ENCODE results near the gene PANX1. TPM values are rescaled to one million over a fixed set of nuclear protein-coding genes. Genes with fewer than 3 reads are reported as not detected.

Gene PANX1
- total and polyA plus RNA-seq, 2 donors, result 5.3 to 14.4 TPM

DNA sequence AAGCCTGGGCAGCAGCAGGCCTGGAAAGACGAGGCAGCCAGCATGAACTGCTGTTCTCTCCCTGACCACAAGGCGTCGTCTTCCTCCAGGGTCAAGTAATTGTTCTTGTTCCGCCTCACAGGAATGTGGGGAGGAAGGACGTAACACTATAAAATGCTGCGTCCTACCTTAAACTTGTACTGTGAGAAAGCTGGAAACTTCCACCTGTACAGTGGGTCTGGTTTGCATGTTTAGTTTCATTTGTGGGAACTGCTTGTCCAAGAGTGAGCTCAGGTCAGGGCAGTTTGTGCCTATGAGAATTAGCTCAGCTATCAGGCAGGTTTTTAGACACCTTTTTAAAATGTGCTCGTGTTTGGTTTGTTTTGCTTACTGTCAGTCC is 55.2 kb downstream of the PANX1 start:
- peak in 3 of 9 donors; percentile 8 to 32 (median 15) for DNase-seq (ENCODE audit: low read depth in 6 of 9, low spot score in 9 of 9)
- H3K4me1 ChIP-seq (ENCODE audit: control insufficient read depth in 2 of 2, insufficient read depth in 2 of 2, low read length in 2 of 2), result no peaks in the 10 kb centered on the region
- 74% methylated on average over 7 of the region's 7 CpGs for WGBS
- H3K9me3 ChIP-seq (ENCODE audit: control insufficient read depth in 2 of 2, insufficient read depth in 1 of 2, low read length in 1 of 2), result no peaks in the 10 kb centered on the region
- peaks cover 10 to 22% of the 10 kb centered on the region in 2 donors for H3K36me3 ChIP-seq (ENCODE audit: control insufficient read depth in 2 of 2, insufficient read depth in 2 of 2, low read length in 1 of 2)
- H3K27ac ChIP-seq (ENCODE audit: low read depth in 1 of 2, low read length in 1 of 2), result no peak overlapping the region
- H3K4me3 ChIP-seq (ENCODE audit: low read length in 2 of 2), result no peak overlapping the region
- no peaks in the 10 kb centered on the region for H3K27me3 ChIP-seq (ENCODE audit: control insufficient read depth in 2 of 2, insufficient read depth in 1 of 2, low read length in 1 of 2)

DNA sequence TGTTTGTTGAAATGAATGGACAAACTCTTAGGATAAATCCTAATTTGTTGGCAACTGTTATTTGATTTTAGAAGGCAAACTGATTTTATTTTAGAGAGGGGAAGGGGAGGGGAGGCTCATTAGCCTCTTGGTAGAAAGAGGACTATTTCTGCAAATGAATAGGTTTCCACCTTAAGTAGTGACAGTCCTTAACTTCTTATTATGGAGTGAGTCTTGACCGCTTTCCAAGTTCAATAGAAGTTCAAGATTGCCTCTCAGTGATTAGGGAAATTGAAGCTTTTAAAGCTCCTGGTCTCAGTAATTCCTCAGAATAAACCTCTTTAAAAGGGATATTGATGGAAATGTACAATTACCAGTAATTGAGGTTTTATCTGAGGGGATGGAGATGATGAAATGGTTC is 55.7 kb downstream of the PANX1 start:
- Histone ChIP-seq H3K27me3 (ENCODE audit: control insufficient read depth in 2 of 2, insufficient read depth in 1 of 2, low read length in 1 of 2) (no peaks in the 10 kb centered on the region), H3K27ac (ENCODE audit: low read depth in 1 of 2, low read length in 1 of 2) (no peak overlapping the region), H3K4me1 (ENCODE audit: control insufficient read depth in 2 of 2, insufficient read depth in 2 of 2, low read length in 2 of 2) (no peaks in the 10 kb centered on the region), H3K4me3 (ENCODE audit: low read length in 2 of 2) (no peak overlapping the region), H3K9me3 (ENCODE audit: control insufficient read depth in 2 of 2, insufficient read depth in 1 of 2, low read length in 1 of 2) (no peaks in the 10 kb centered on the region), H3K36me3 (ENCODE audit: control insufficient read depth in 2 of 2, insufficient read depth in 2 of 2, low read length in 1 of 2) (peaks cover 10 to 22% of the 10 kb centered on the region in 2 donors)
- 95% methylated on average over 1 of the region's 1 CpG for WGBS
- no peak for DNase-seq (ENCODE audit: low read depth in 6 of 9, low spot score in 9 of 9)

DNA sequence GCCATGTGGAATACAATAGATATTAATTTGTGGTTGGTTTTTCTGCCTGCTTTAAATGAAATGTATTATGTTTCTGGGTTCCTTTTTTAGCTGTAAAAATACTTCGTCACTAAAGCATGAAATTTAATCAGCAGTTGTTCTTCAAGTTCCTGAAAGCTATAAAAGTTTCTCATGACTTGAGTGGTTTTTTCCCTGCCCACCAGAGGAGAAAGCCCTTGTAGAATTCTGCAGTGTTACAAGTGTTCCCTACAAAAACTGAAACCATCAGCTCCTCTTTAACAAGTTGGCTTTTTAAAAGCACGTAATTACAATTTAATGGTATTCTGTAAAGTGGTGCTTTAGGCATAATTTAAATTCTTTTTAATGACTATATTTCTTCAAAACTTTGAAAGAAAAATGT is 56.2 kb downstream of the PANX1 start:
- 93% methylated on average over 2 of the region's 2 CpGs for WGBS
- H3K27ac ChIP-seq (ENCODE audit: low read depth in 1 of 2, low read length in 1 of 2), result no peak overlapping the region
- no peak overlapping the region for H3K4me3 ChIP-seq (ENCODE audit: low read length in 2 of 2)
- no peaks in the 10 kb centered on the region for H3K4me1 ChIP-seq (ENCODE audit: control insufficient read depth in 2 of 2, insufficient read depth in 2 of 2, low read length in 2 of 2)
- H3K36me3 ChIP-seq (ENCODE audit: control insufficient read depth in 2 of 2, insufficient read depth in 2 of 2, low read length in 1 of 2), result peaks cover 5 to 19% of the 10 kb centered on the region in 2 donors
- H3K27me3 ChIP-seq (ENCODE audit: control insufficient read depth in 2 of 2, insufficient read depth in 1 of 2, low read length in 1 of 2), result no peaks in the 10 kb centered on the region
- no peak for DNase-seq (ENCODE audit: low read depth in 6 of 9, low spot score in 9 of 9)
- H3K9me3 ChIP-seq (ENCODE audit: control insufficient read depth in 2 of 2, insufficient read depth in 1 of 2, low read length in 1 of 2), result no peaks in the 10 kb centered on the region

DNA sequence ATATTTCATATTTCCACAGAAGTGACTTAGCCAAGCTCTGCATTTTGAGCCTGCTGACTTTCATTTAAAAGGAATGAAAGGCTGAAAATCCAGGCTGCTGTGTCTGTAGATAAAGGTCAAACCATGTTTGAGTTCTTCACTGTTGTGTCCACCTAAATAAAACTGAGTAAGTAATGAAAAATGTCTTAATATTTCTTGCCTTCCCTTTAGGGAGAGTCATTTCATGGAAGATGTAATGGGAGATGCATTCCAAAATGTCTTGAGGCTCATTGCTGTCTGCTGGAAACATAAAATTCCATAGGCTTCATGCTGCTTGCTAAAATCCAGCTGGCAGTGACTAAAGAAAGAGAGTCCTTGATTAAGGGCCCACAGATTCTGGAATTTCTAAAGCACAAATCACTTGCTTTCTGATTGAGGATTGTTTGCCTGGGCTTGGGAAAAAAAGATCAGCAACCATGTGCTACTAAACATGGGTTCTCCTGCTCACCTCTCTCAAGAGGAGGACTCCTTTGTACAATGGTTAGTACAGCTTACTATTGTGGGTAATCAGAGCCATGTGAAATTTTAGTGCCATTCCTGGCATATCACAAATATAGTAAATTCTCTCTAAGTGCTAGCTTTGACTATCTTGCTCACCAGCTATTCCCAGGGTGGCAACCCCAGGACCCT is 56.9 kb downstream of the PANX1 start:
- no peaks in the 10 kb centered on the region for H3K27me3 ChIP-seq (ENCODE audit: control insufficient read depth in 2 of 2, insufficient read depth in 1 of 2, low read length in 1 of 2)
- DNase-seq (ENCODE audit: low read depth in 6 of 9, low spot score in 9 of 9), result no peak
- peaks cover 3 to 13% of the 10 kb centered on the region in 2 donors for H3K36me3 ChIP-seq (ENCODE audit: control insufficient read depth in 2 of 2, insufficient read depth in 2 of 2, low read length in 1 of 2)
- H3K27ac ChIP-seq (ENCODE audit: low read depth in 1 of 2, low read length in 1 of 2), result no peak overlapping the region
- H3K4me3 ChIP-seq (ENCODE audit: low read length in 2 of 2), result no peak overlapping the region
- no peaks in the 10 kb centered on the region for H3K9me3 ChIP-seq (ENCODE audit: control insufficient read depth in 2 of 2, insufficient read depth in 1 of 2, low read length in 1 of 2)
- H3K4me1 ChIP-seq (ENCODE audit: control insufficient read depth in 2 of 2, insufficient read depth in 2 of 2, low read length in 2 of 2), result no peaks in the 10 kb centered on the region

DNA sequence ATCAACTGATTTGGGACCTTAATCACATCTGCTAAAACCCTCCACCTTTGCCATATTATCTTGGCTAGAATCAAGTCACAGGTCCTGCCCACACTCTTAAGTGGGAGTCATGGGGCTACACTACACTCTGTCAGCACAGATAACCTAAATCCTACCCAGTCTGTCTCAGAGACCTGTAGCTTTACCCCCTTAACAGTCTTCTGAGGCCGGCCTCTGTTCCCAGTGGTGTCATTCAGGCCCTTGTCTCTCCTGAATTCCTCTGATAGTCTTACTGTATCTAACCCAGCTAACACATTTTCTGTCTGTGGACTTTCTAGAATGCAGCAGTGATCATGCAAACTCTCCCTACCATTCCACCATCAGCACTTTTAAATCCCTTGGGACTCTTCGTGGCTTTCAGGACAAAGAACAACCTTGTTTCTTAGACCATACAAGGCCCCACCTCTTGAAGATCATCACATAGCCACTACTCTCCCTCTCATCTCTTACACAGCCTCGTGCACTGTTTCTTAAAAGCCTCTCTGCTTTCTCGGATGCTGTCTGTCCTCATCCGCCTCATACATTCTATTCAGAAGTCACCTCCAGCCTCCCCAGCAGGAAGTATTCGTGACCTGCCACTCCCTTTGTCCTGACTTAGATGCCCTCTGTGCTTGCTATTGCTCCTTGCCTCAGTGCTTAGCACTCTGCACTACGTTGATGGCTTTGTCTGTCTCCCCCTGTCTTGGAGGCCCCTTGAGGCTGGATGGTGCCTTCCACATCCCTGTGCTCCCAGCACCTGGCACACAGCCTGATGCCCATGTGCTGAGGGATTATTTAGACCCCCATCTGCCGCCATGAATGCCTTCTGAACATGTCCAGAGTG is 57.9 kb downstream of the PANX1 start:
- Histone ChIP-seq H3K9me3 (ENCODE audit: control insufficient read depth in 2 of 2, insufficient read depth in 1 of 2, low read length in 1 of 2) (no peaks in the 10 kb centered on the region), H3K27ac (ENCODE audit: low read depth in 1 of 2, low read length in 1 of 2) (no peak overlapping the region), H3K4me3 (ENCODE audit: low read length in 2 of 2) (no peak overlapping the region), H3K4me1 (ENCODE audit: control insufficient read depth in 2 of 2, insufficient read depth in 2 of 2, low read length in 2 of 2) (no peaks in the 10 kb centered on the region), H3K27me3 (ENCODE audit: control insufficient read depth in 2 of 2, insufficient read depth in 1 of 2, low read length in 1 of 2) (no peaks in the 10 kb centered on the region), H3K36me3 (ENCODE audit: control insufficient read depth in 2 of 2, insufficient read depth in 2 of 2, low read length in 1 of 2) (peaks cover 3% of the 10 kb centered on the region in 2 donors)
- DNase-seq (ENCODE audit: low read depth in 6 of 9, low spot score in 9 of 9), result no peak
- 96% methylated on average over 8 of the region's 8 CpGs for WGBS

DNA sequence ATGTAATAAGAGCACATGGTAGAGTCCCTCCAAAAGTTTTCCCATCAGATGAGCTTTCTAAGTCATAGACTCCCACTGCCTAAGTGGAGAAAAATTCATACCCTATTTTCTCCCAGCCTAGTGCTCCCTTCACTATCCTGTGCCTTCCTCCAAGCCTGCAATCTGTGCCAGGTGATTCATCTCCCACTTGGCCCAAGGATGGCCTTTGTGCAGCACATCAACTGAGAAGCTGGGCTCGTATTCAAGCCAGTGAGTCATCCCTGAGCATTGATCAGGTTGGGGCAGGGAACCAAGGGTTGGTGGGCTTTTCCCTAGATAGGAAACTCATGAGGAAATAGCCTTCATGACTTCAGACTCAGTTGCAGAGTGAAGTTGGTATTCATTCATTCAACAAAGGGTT is 64.6 kb downstream of the PANX1 start:
- no peak overlapping the region for H3K4me3 ChIP-seq (ENCODE audit: low read length in 2 of 2)
- DNase-seq (ENCODE audit: low read depth in 6 of 9, low spot score in 9 of 9), result no peak
- no peak overlapping the region for H3K27ac ChIP-seq (ENCODE audit: low read depth in 1 of 2, low read length in 1 of 2)
- no peaks in the 10 kb centered on the region for H3K27me3 ChIP-seq (ENCODE audit: control insufficient read depth in 2 of 2, insufficient read depth in 1 of 2, low read length in 1 of 2)
- no peaks in the 10 kb centered on the region for H3K36me3 ChIP-seq (ENCODE audit: control insufficient read depth in 2 of 2, insufficient read depth in 2 of 2, low read length in 1 of 2)
- no peaks in the 10 kb centered on the region for H3K9me3 ChIP-seq (ENCODE audit: control insufficient read depth in 2 of 2, insufficient read depth in 1 of 2, low read length in 1 of 2)
- no peaks in the 10 kb centered on the region for H3K4me1 ChIP-seq (ENCODE audit: control insufficient read depth in 2 of 2, insufficient read depth in 2 of 2, low read length in 2 of 2)
- 90% methylated on average over 1 of the region's 1 CpG for WGBS

DNA sequence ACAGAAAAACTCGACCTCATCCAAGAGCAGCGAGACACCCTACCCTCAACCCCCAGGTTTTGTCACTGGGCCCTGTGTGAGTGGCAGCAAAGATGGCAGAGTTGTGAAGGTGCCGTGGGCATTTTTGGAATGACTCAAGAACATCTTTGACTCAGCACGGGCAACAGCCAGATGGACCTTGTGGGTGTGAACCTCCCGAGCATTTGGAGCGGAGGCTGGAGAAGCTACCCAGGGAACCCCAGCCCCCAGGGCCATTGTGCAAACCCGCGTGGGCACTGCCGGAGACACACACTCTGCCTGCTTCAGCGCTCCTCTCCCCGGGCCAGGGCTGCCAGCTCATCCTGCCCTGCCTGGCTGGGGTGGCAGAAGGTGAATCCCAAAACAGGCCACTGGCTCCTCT is 66.1 kb downstream of the PANX1 start:
- no peak for DNase-seq (ENCODE audit: low read depth in 6 of 9, low spot score in 9 of 9)
- no peaks in the 10 kb centered on the region for H3K27me3 ChIP-seq (ENCODE audit: control insufficient read depth in 2 of 2, insufficient read depth in 1 of 2, low read length in 1 of 2)
- H3K4me3 ChIP-seq (ENCODE audit: low read length in 2 of 2), result no peak overlapping the region
- no peak overlapping the region for H3K27ac ChIP-seq (ENCODE audit: low read depth in 1 of 2, low read length in 1 of 2)
- H3K9me3 ChIP-seq (ENCODE audit: control insufficient read depth in 2 of 2, insufficient read depth in 1 of 2, low read length in 1 of 2), result no peaks in the 10 kb centered on the region
- no peaks in the 10 kb centered on the region for H3K4me1 ChIP-seq (ENCODE audit: control insufficient read depth in 2 of 2, insufficient read depth in 2 of 2, low read length in 2 of 2)
- 96% methylated on average over 11 of the region's 11 CpGs for WGBS
- H3K36me3 ChIP-seq (ENCODE audit: control insufficient read depth in 2 of 2, insufficient read depth in 2 of 2, low read length in 1 of 2), result no peaks in the 10 kb centered on the region

DNA sequence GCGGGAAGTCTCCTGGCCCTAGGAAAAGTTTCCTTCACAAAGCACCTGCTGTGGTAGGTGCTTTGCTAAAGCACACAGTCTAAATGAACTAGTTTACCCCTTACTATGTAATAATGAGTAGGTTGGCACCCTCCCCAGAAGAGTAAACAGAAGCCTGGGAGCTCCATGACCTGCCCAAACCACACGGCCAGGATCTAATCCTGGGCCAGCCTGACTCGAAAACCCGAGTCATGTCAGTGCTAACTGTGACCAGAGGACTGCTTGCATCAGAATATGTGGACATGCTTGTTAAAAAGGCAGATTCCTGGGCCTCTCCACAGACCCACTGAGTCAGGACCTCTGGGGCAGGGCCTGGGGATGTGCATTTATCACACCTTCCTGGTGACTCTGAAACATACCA is 67.7 kb downstream of the PANX1 start:
- Histone ChIP-seq H3K4me3 (ENCODE audit: low read length in 2 of 2) (no peak overlapping the region), H3K36me3 (ENCODE audit: control insufficient read depth in 2 of 2, insufficient read depth in 2 of 2, low read length in 1 of 2) (no peaks in the 10 kb centered on the region), H3K9me3 (ENCODE audit: control insufficient read depth in 2 of 2, insufficient read depth in 1 of 2, low read length in 1 of 2) (no peaks in the 10 kb centered on the region), H3K27ac (ENCODE audit: low read depth in 1 of 2, low read length in 1 of 2) (no peak overlapping the region), H3K27me3 (ENCODE audit: control insufficient read depth in 2 of 2, insufficient read depth in 1 of 2, low read length in 1 of 2) (no peaks in the 10 kb centered on the region), H3K4me1 (ENCODE audit: control insufficient read depth in 2 of 2, insufficient read depth in 2 of 2, low read length in 2 of 2) (no peaks in the 10 kb centered on the region)
- no peak for DNase-seq (ENCODE audit: low read depth in 6 of 9, low spot score in 9 of 9)
- 94% methylated on average over 4 of the region's 4 CpGs for WGBS

DNA sequence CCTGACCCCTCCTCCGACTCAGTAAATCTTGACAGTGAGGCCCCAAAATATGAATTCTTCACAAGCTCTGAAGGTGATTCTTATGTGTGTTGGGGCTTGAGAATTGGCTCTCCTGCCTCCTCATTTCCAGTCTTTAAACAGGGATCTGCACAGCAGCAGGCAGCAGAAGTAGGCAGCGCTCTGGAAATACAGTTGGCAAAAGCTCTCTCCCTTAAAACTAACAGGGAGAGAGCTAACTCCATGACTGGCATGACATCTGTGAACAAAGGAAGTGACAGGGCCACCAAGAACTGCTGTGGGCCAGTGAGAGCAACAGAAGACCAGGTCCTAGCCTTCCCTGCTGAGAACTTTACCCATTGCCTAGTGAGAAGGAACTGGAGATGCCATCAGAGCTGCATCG is 70.1 kb downstream of the PANX1 start:
- H3K36me3 ChIP-seq (ENCODE audit: control insufficient read depth in 2 of 2, insufficient read depth in 2 of 2, low read length in 1 of 2), result no peaks in the 10 kb centered on the region
- no peak overlapping the region for H3K27ac ChIP-seq (ENCODE audit: low read depth in 1 of 2, low read length in 1 of 2)
- no peaks in the 10 kb centered on the region for H3K9me3 ChIP-seq (ENCODE audit: control insufficient read depth in 2 of 2, insufficient read depth in 1 of 2, low read length in 1 of 2)
- WGBS, result 96% methylated on average over 3 of the region's 3 CpGs
- H3K4me3 ChIP-seq (ENCODE audit: low read length in 2 of 2), result no peak overlapping the region
- H3K4me1 ChIP-seq (ENCODE audit: control insufficient read depth in 2 of 2, insufficient read depth in 2 of 2, low read length in 2 of 2), result no peaks in the 10 kb centered on the region
- no peaks in the 10 kb centered on the region for H3K27me3 ChIP-seq (ENCODE audit: control insufficient read depth in 2 of 2, insufficient read depth in 1 of 2, low read length in 1 of 2)
- no peak for DNase-seq (ENCODE audit: low read depth in 6 of 9, low spot score in 9 of 9)
